Measurements from ENCODE around the gene NEDD4L.

The NEDD4L gene

DNA sequence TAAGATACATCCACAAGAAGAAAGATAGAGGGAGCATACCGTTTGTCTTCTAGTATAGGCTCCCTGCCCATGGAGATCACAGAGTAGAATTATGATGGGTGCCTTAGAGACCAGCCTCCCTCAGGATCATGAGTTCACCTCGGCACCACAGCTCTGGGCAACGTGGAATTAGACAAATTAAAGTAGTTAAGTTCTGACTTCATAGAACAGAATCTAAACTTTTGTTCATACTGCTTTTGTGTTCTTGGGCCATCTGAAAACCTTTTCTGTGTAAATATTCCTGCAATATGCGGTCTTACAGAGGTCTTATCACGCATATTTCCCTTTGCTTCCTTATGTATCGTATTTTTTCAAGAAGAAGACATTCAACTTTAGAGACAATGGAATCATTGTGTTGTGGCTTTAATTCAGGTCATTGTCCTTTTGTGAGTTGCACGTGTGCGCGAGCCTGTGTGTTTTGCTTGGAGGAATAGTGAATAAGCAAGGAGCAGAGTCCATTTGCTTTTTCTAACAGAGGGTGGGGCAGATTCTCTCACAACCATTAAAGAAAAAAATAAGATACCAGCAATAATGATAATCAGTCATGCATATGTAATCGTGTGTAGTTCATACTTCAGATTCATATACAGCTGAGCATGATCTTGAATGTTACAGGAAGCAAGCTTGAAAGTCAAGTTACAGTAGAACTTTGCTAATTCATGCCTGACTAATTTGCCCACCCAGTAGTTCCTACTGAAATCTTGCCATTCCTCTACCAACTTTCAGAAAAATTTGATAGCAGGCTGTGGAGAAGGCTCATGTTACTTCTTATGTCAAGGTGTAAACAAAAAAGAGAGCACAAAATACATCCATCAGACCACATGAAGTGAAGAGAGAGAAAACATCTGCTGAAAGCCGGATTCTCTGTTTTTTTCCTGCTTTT, 243.6 kb downstream of the NEDD4L start:
- DNase-seq (ENCODE audit: low read depth, low spot score), result no peak

DNA sequence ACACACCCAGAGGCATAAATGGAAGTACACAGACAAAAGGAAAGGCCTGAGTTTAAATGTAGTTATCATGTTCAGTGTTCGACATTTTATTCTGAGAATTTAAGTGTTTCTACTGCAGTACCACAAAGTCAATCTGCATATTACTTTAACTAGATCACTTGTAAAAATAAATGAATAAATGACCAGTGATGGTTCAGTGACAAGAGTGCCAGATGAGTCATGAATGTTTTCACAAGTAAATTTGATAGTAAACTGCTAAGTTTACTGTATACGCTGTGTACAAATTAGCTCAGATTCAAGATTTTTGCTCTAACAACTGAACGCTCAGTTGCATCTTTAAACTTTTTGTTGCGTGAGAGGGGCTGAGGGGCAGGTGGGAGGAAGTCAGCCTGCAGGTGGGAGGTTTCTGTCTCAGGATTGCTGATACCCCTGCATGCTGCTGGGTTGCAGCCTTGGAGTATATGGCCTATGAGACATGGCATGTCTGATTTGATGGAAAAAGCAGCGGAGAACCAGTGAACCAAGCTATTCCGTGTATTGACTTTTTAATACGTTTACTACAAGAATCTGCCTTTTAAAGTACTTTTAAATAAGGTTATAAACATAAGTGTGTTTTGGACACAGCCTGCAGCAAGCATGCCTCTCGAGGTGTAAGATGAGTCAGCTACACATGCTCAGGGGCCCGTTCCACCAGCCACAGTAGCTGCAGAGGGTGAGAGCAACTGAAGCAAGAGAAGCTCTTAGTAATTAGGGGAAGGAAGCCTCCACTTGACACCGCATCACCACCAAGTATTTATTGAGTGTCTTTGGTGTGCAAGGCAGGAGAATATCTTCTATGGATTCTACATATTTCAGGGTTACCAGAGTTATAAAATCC, 245.1 kb downstream of the NEDD4L start:
- DNase-seq (ENCODE audit: low read depth, low spot score), result no peak

GRCh38 chr18:58290116-58290695, 246.2 kb downstream of the NEDD4L start:
- DNase-seq (ENCODE audit: low read depth, low spot score), result no peak

- no peak for DNase-seq (ENCODE audit: low read depth, low spot score)
Observed at GRCh38 chr18:58291131-58291530, 247.1 kb downstream of the NEDD4L start.

GRCh38 chr18:58292638-58293037, 248.6 kb downstream of the NEDD4L start:
- DNase-seq (ENCODE audit: low read depth, low spot score), result no peak

DNA sequence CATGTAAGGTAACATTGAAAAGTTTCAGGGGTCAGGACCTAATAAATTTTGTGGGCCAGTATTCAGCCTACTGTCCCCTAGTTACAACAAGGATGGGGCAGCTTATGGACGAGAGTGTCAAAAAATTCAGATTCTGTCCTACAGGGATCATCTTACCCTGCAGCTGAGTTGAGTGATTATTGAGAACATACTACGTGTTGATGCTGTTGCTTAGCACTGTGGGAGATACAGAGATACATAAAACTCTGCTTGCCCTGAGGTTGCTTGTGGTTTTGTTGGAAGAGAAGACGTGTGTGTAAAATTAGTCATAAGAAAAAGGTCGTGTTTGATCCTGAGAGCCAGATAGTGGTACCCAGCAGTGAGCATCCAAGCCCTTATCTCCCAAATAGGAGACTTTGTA, 253.2 kb downstream of the NEDD4L start:
- DNase-seq (ENCODE audit: low read depth, low spot score), result no peak

DNA sequence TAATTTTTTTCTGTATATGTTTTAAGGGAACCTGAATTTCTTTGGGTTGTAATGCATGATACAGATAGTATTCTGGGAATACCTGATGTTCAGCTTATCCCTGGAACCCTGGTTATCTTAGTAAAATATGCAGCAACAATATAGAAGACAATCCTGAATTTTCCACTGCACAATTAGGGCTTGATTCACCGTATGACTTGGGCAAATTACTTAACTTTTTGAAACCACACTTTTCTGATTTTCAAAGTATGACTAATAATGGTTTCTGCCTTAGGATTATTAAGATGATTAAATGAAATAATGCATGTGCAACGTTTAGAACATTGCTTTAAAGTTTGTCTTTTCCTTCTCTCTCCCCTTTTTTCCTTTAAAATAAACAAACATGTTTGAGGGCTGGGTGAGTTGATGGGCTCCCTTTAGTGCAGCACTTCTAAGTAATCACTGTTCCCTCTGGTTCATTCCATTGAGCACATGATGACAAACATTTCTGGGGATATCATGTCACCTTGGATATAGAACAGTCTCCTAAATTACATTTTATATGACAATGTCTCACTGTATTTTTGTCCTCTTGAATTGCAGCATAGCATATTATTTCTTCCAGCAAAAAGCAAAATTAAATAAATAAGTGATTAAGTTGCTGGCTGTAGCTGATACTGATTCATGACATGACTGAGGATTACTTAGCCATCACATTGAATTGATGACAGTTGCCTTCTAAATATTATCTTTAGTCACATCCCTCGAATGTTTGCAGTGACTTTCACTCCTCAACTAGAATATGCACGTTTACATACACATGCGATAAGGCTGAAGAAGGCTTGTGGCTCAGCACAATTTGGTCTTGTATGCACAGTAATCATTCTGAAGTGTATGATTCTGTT, 254.5 kb downstream of the NEDD4L start:
- DNase-seq (ENCODE audit: low read depth, low spot score), result no peak

- DNase-seq (ENCODE audit: low read depth, low spot score), result no peak
Observed at GRCh38 chr18:58299135-58299473, 255.1 kb downstream of the NEDD4L start.

- DNase-seq (ENCODE audit: low read depth, low spot score), result no peak
Observed at GRCh38 chr18:58299936-58300335, 255.9 kb downstream of the NEDD4L start.

GRCh38 chr18:58300867-58301266, 256.8 kb downstream of the NEDD4L start:
- no peak for DNase-seq (ENCODE audit: low read depth, low spot score)

GRCh38 chr18:58302811-58303210, 258.8 kb downstream of the NEDD4L start:
- DNase-seq (ENCODE audit: low read depth, low spot score), result no peak

DNA sequence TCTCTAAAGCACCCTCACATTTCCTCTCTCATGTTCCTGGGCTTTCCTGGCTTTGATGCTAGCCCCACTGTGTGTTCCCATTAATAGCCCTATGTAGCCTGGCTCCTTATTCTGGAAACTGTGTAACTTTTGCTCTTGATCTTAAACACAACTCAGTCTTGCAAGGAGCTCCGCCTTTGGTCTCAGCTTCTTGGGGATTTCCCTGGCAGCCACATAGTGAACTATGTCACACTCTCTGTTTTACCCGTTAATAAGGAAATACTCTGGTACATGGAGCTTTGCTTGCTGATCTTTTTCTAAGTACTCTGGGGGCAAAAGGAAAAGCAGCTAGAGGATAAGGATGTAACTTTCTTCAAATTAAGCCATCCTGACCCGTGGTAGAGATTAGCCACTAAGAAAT, 259.3 kb downstream of the NEDD4L start:
- DNase-seq (ENCODE audit: low read depth, low spot score), result no peak

GRCh38 chr18:58305792-58306191, 261.8 kb downstream of the NEDD4L start:
- DNase-seq (ENCODE audit: low read depth, low spot score), result no peak

- DNase-seq (ENCODE audit: low read depth, low spot score), result no peak
Observed at GRCh38 chr18:58307441-58307840, 263.4 kb downstream of the NEDD4L start.

- DNase-seq (ENCODE audit: low read depth, low spot score), result no peak
Observed at GRCh38 chr18:58308463-58308862, 264.4 kb downstream of the NEDD4L start.

- DNase-seq (ENCODE audit: low read depth, low spot score), result no peak
Observed at GRCh38 chr18:58309099-58309498, 265.1 kb downstream of the NEDD4L start.

DNA sequence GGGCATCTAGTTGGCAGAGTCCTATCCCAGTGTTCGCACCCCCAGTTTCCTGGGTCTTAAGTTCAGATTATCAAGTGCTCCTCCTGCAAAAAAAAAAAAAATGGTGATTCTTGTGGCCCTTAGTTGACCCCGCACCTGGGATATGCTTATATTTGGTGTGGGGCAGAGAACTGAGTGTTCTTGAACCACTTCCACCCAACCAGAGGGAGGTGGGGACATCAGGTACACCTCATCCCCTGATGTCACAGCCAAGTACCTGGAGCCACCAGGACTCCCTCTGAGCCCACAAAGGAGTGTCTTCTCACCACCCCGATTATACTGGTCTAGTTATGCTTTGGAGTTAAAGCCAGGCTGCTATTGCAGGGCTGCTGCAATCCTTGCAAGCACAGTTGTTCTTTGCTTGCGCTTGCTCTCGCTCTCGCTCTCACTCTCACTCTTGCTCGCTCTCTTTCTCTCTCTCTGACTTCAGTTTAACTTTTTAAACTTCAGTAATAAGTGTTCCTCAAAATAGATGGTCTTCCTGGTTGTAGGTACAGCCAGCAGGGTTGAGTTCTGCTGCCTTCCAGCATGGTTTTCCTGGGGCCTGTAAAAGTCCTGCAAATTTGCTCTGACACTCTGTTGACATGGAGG, 265.7 kb downstream of the NEDD4L start:
- DNase-seq (ENCODE audit: low read depth, low spot score), result no peak

- no peak for DNase-seq (ENCODE audit: low read depth, low spot score)
Observed at GRCh38 chr18:58310517-58310916, 266.5 kb downstream of the NEDD4L start.

DNA sequence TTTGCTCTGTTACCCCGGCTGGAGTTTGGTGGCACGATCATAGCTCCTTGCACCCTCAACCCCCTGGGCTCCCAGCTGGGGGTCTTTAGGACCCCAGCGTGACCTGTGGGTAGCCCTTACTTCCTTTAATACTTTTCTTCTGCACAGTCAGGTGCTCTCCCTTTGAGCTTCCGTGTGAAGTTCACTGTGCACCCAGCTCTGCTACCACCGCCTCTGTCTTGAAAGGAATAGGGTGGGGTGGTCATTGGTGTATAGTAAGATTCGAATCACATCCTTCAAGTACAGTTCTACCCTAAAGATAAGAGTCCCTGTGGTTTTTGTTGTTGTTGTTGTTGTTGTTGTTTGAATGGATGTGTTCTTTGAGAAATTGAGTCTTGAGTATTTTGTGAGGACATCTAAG, 267.4 kb downstream of the NEDD4L start:
- DNase-seq (ENCODE audit: low read depth, low spot score), result no peak

- DNase-seq (ENCODE audit: low read depth, low spot score), result no peak
Observed at GRCh38 chr18:58313491-58314032, 269.5 kb downstream of the NEDD4L start.

DNA sequence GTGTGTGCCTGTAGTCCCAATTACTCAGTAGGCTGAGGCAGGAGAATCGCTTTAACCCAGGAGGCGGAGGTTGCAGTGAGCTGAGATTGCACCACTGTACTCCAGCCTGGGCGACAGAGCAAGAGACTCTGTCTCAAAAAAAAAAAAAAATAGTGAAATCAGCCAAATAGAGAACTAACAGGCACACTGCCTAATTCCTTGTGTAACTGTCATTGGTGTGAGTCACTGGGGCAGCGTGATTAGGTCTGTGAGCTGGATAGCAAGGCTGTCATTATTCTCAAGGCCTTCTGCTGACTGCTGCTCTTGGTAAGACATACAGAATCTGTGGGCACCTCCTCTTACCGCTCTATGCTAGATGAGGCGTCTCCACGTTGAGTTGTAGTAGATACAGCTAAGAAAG, 270.3 kb downstream of the NEDD4L start:
- DNase-seq (ENCODE audit: low read depth, low spot score), result no peak
